NCI-H526 (cell line): ENCODE data around the gene FLRT3.

Source experiments
- DNase-seq, 2 experiments: peaks; one replicate each; lab custom pipeline; 2025; lab: John Stamatoyannopoulos, UW

The FLRT3 gene

DNA sequence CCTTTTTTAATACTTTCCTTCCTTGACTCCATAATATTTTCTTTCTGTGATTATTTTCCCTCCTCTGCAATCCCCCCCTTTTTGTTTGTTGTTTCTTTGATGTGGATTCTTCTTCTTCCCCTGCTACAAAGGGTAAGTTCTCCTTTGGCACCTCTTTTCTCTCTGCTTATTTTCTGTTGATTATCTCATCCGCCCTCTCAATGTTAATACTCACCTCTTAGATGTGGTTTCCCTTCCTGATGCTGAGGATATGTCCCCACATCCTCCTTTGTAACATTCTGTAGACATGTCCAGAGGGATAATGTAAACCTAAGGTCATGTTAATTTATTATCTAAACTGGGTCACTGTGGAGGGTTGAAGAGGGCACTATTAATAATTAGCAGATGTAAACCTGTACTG, 17.7 kb downstream of the FLRT3 start:
- DNase-seq: no peak

DNA sequence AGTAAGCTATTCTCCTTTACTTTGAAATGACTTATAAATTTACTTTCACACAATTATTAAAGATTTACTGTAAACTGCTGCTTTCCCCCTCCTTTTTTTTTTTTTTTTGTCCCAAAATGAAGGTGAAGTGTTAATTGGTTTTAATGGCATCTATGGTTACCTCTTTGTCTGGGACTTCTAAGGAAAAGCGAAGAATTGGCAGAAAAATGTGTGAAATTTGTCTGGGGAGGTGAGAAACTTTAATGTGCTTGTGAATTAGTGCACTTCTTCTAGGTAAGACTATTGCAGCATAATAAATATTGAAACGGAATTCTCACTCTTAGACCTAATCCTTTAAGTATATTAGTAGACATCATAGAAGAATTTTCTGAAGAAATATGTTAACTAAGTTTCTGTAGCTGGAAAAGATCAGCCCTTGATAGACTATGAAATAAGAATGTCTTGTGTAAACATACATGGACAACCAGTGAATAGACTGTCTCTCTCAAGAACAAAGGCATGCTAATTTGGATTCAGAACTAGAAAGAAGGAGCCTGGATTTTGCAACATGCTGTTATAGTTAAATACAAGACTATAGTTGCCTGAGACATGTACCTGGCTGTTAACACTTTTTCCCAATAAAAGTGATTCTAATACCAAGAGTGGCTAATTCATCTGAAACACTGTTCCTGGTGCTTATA, 23.9 kb downstream of the FLRT3 start:
- no peak for DNase-seq

DNA sequence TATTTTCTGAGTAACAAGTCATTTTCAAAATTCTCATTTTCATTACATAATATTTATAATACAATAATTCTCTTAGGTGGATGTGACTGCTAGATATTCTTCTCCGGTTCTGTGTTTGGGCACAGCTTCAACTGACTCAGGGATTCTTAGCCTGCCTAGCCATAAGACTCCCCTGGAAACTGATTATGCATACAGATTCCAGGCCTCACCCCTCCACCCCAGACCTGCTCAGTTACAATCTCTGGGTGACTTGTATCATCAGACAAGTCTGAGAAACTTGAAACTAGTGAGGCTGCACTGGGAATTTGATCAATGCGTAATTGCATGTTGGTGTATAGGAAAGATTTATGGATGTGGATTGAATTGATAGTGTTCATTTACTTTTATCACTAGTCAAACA, 25.4 kb downstream of the FLRT3 start:
- DNase-seq: no peak

DNA sequence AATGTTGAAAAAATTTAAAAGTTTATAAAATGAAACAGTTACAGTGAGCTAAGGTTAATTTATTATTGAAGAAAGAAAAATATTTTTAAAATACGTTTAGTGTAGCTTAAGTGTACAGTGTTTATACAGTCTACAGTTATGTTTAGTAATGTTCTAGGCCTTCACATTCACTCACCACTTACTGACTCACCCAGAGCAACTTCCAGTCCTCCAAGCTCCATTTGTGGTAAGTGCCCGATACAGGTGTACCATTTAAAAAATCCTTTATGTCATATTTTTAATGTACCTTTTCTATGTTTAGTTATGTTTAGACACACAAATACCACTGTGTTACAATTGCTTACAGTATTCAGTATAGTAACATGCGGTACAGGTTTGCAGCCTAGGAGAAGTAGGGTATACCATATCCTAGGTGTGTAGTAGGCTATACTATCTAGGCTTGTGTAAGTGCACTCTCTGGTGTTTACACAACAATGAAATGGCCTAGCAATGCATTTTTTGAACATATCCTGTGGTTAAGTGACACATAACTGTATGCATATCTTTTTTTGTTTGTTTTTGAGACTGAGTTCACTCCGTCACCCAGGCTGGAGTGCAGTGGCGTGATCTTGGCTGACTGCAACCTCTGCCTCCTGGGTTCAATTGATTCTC, 26.3 kb downstream of the FLRT3 start:
- no peak for DNase-seq

DNA sequence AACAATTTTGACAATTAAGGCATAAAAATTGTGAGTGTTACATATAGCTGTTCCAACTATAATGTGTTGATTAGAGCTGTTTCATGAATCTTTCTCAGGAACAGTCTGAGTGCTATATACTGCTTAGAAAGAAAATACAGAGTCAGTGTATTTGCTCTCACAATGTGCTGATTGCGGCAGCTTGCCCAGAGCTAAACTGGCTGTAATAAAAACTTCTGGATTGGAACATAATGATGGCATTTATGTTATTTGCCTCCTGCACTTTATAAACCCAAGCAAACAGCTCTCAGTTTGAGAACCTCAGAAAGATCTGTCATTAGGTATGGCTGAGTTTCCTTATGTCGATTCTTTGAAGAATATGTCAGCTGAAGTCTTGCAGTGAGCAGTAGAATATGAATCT, 29.5 kb downstream of the FLRT3 start:
- DNase-seq: no peak

DNA sequence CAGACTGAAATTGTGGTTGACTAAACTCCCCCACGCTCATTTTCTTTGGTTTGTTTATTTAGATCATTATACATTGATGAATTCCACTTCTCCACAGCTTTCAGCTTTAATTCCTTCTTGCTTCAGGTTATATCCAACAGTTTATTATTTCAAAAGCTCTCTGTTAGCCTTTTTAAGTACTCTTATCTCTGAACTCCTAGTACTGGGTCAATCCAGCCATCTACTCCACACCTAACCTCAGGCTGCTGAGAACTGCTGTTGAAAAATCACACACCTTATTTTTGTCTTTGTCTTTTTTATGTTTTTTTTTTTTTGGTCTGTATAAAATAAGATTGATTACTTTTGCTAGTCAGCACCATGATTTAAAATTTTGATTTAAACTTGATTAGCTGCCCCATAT, 32.9 kb downstream of the FLRT3 start:
- DNase-seq: no peak

DNA sequence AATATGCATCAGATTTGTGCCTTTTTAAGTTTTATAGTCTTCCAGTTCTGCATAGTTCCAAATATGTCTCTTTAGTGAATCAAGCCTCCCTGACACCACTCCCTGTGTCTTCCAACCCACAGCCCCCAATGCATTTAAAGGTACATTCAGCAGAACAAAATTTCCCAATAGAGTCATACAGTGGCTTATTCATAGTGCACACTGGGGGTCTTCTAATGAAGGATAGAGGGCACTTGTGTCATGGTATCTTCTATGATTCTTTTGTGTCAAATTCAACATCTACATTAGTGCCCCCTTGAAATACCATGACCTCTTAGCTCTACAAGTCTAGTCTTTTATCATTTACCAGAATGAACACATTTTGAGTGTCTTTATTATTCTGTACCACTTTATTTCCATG, 33.8 kb downstream of the FLRT3 start:
- DNase-seq: no peak

DNA sequence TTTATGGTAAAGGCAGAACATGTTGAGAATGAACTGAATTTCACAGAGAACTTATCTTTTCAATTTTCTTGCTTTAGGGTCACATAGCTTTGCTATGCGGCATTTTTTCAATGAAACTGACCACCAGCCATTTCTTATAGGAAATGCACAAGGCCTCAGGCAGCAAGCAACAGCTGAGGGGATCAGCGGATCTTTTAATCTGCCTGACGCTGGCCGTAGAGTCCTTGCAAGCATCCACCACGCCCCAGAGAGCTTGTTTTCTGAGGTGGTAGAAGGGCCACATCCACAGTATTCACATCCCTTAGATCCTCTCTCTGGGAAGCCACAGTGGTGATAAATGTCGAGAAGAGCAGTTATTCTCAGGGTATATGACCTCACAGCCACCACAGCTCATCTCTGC, 34.3 kb downstream of the FLRT3 start:
- no peak for DNase-seq

DNA sequence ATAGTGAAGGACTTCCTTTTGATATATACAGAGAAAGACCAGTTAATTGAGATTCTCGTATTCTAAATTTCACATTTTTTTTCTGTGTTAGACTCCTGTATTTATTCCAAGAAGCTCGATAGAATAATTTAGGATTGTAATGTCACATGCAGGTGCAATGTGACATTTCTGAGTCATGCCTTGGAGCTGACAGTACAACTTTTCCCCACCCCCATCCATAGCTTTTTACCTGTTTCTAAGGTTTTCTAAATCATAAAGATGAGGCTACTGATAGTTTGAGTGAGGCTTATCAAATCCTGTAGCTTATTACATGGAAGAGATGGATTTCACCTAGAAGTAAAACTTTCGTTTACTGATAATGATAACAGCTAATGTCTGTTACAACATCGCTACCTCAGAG, 37.6 kb downstream of the FLRT3 start:
- DNase-seq: no peak

DNA sequence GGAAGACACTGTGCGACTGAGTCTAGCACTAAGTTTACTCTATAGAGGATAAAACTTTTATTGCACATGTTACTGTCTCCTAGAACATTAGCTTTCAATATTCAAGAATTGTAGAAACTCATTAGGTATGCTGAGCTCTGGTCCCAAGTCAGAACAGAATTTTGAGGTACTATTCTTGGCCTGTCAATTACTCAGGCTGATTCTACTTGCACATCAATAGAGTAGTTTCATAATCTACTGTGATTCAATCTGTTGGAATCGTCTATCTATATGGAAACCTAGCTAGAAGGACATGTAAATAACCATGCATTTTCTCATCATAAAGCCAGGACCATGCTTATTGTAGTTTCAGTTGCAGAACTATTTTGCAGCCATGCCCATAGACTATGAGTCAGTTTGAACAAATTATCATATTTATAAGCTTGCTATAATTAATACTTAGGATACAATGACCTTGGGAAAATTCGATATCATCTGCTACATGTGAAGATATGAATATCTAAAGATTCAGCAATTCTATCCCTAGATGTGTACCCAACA, 41.6 kb downstream of the FLRT3 start:
- DNase-seq: no peak

DNA sequence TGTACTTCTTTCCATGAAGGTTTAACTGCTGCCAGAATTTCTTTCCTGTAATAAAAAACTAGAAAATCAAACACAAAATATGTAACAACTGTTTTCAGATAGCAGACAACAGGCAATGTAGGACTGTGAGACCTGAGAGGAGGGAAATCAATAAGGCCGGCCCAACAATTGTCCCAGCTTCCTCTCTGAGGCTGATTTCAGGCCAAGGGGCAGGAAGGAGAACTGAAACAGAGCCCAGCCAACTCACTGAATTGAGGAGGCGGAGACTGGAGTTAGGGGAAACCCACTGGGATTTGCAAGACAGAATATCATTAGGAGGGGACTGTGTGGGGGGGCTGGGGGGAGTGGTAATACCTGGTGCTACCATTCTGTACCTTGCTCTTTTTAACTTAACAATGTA, 42.2 kb downstream of the FLRT3 start:
- DNase-seq: no peak

DNA sequence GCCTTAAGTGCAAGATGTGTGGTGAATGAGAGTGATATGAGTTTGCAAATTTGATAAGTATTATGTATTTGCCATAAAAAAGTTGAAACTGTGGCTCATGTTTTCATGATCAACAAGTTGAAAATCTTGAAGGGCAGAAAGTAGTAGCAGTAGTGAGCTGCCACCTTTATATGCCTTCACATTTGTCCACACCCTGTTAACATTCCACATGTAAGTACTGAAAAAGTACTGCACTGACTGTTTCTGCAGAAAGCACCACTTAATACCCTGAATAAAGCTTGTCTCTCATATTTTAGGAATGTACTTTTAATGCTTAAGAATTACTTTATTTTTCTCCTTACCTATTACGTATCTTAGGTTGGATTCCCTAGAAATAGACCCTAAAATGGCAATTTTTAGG, 45.9 kb downstream of the FLRT3 start:
- DNase-seq: no peak

DNA sequence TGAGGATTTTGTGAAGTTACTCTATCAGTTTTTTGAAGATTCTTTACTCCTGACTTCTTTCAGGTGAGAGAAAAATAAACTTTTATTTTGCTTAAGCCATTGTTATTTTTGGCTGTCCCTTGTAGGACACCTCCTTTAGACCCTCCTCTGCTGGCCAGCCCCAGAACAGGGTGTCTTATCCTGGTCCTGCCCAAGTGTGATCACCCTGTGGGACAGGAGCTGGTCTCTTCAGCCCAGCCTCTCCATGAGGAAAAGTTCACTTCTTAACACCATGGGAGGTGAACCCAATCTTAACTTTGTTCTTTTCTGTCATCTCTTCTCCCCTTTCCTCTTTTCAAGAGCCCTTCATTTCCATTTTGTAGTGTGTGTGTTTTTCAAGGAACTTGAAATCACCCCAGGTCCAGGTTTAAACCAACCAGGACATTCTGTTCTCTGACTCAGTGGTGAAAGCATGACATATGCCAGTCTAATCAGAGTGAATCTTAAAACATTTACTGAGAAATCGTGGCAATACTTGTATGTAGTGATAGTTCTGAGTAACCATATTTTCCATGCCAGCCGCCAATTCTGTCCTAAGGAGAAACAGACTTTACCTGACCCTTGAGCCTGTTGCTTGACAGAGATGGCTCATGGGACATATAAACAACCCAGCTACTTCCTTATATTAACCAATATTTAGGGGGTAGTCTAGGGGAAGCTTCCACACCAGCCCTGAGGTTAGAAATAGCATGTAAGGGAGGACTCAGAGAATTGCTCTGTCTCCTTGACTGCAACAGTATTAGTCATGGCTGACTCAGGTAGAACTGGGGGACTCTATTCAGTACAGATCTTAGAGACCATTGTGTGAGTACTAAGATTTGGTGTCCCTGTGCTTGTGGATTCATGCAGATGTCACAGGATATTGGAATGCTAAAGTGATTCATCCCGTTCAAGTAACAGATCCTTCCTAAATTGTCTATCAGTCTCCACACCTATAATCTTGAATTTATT, 48.8 kb downstream of the FLRT3 start:
- DNase-seq: no peak

DNA sequence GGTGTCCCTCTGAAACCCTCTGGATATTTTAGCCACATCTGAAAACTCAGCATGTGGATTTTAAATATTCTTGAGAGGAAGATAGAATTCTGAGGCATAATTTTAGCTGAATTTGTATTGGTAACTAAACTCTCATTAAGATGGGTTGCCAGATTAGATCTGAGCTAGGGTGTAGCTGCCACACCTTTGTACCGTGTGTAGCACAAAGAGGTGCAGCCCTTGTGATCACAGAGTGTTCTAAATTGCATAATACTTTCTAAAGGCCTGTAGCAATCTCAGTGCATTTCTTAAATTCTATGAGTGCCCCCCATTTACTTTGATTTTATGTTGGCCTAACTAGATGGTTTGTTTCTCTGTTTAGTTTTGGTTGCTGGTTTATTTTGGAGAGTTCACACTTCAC, 53.0 kb downstream of the FLRT3 start:
- no peak for DNase-seq

DNA sequence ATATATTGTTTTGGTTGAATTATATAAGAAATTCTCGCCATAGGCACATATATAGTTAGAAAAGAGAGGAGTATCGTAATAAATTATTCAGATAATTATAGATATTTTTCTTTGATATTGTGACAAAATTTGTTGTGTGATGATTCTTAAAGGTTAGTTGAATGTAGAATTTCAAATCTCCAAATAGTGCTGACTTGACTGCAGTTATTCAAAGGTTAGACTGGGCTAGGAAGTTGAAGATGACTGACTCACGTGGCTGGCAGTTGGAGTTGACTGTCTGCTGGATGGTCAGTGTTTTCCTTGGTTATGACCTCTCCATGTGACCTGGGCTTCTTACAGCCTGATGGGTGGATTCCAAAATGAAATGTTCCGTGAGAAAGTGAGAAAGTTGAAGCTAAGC, 55.3 kb downstream of the FLRT3 start:
- no peak for DNase-seq
